Measurements from ENCODE around the gene SLC46A1. TPM values are rescaled to one million over a fixed set of nuclear protein-coding genes. Genes with fewer than 3 reads are reported as not detected.

The SLC46A1 gene
- total RNA-seq, 1 donor from 2014 or later, result 6.3 TPM

- Mint-ChIP-seq H3K4me3 (ENCODE audit: unreplicated experiment) (peak overlapping the region; percentile 73), H3K27me3 (ENCODE audit: unreplicated experiment) (peaks cover 11% of the 10 kb centered on the region), H3K4me1 (ENCODE audit: low read depth, unreplicated experiment) (peaks cover 4% of the 10 kb centered on the region), H3K27ac (ENCODE audit: unreplicated experiment) (no peak overlapping the region), H3K9me3 (ENCODE audit: unreplicated experiment) (peaks cover 14% of the 10 kb centered on the region), H3K36me3 (ENCODE audit: unreplicated experiment) (no peaks in the 10 kb centered on the region)
- TF ChIP-seq CTCF (IDR thresholded peaks at IDR 0.05; ENCODE audit: partially characterized antibody, unreplicated experiment), result no peak
- DNase-seq, result no peak
These were observed 1.6 kb downstream of the SLC46A1 start for GRCh38 chr17:28404461-28404811.

- H3K27ac Mint-ChIP-seq (ENCODE audit: unreplicated experiment), result peak overlapping the region; percentile 25
- H3K27me3 Mint-ChIP-seq (ENCODE audit: unreplicated experiment), result peaks cover 14% of the 10 kb centered on the region
- H3K4me1 Mint-ChIP-seq (ENCODE audit: low read depth, unreplicated experiment), result peaks cover 4% of the 10 kb centered on the region
- peaks cover 14% of the 10 kb centered on the region for H3K9me3 Mint-ChIP-seq (ENCODE audit: unreplicated experiment)
- no peak for DNase-seq
- no peaks in the 10 kb centered on the region for H3K36me3 Mint-ChIP-seq (ENCODE audit: unreplicated experiment)
- H3K4me3 Mint-ChIP-seq (ENCODE audit: unreplicated experiment), result peak overlapping the region; percentile 73
- no peak for TF ChIP-seq CTCF (IDR thresholded peaks at IDR 0.05; ENCODE audit: partially characterized antibody, unreplicated experiment)
These were observed 2.0 kb downstream of the SLC46A1 start for GRCh38 chr17:28404007-28404406.

GRCh38 chr17:28402844-28403243, 3.2 kb downstream of the SLC46A1 start:
- Mint-ChIP-seq H3K9me3 (ENCODE audit: unreplicated experiment) (peaks cover 11% of the 10 kb centered on the region), H3K4me3 (ENCODE audit: unreplicated experiment) (no peak overlapping the region), H3K36me3 (ENCODE audit: unreplicated experiment) (peaks cover 4% of the 10 kb centered on the region), H3K4me1 (ENCODE audit: low read depth, unreplicated experiment) (peaks cover 12% of the 10 kb centered on the region), H3K27me3 (ENCODE audit: unreplicated experiment) (peaks cover 20% of the 10 kb centered on the region), H3K27ac (ENCODE audit: unreplicated experiment) (no peak overlapping the region)
- no peak for DNase-seq
- TF ChIP-seq CTCF (IDR thresholded peaks at IDR 0.05; ENCODE audit: partially characterized antibody, unreplicated experiment), result no peak

- no peak overlapping the region for H3K27ac Mint-ChIP-seq (ENCODE audit: unreplicated experiment)
- peaks cover 12% of the 10 kb centered on the region for H3K4me1 Mint-ChIP-seq (ENCODE audit: low read depth, unreplicated experiment)
- peaks cover 4% of the 10 kb centered on the region for H3K36me3 Mint-ChIP-seq (ENCODE audit: unreplicated experiment)
- H3K9me3 Mint-ChIP-seq (ENCODE audit: unreplicated experiment), result peaks cover 11% of the 10 kb centered on the region
- H3K4me3 Mint-ChIP-seq (ENCODE audit: unreplicated experiment), result no peak overlapping the region
- H3K27me3 Mint-ChIP-seq (ENCODE audit: unreplicated experiment), result peaks cover 22% of the 10 kb centered on the region
- TF ChIP-seq CTCF (IDR thresholded peaks at IDR 0.05; ENCODE audit: partially characterized antibody, unreplicated experiment), result no peak
- DNase-seq, result no peak
These were observed 3.8 kb downstream of the SLC46A1 start for GRCh38 chr17:28402224-28402630.

- Mint-ChIP-seq H3K36me3 (ENCODE audit: unreplicated experiment) (peaks cover 4% of the 10 kb centered on the region), H3K27me3 (ENCODE audit: unreplicated experiment) (peaks cover 19% of the 10 kb centered on the region), H3K4me1 (ENCODE audit: low read depth, unreplicated experiment) (peaks cover 10% of the 10 kb centered on the region), H3K9me3 (ENCODE audit: unreplicated experiment) (peaks cover 10% of the 10 kb centered on the region), H3K27ac (ENCODE audit: unreplicated experiment) (no peak overlapping the region), H3K4me3 (ENCODE audit: unreplicated experiment) (no peak overlapping the region)
- DNase-seq, result no peak
- TF ChIP-seq CTCF (IDR thresholded peaks at IDR 0.05; ENCODE audit: partially characterized antibody, unreplicated experiment), result no peak
These were observed 6.2 kb downstream of the SLC46A1 start for GRCh38 chr17:28399808-28400207.

Data from glutamatergic neuron (in vitro differentiated cells).